HG03521 (cell line): ENCODE measurements around the gene CCDC90B.
A peak's percentile ranks its signal among the peaks of the same experiment; 100 is the strongest.

Source experiments
- ATAC-seq: cut with Tn5 transposase; IDR thresholded peaks from one replicate; pipeline ENCODE4 v1.9.1; 2021; ENCODE audit warnings: mild to moderate bottlenecking, moderate library complexity; ENCODE audit not compliant: unreplicated experiment

Gene CCDC90B

DNA sequence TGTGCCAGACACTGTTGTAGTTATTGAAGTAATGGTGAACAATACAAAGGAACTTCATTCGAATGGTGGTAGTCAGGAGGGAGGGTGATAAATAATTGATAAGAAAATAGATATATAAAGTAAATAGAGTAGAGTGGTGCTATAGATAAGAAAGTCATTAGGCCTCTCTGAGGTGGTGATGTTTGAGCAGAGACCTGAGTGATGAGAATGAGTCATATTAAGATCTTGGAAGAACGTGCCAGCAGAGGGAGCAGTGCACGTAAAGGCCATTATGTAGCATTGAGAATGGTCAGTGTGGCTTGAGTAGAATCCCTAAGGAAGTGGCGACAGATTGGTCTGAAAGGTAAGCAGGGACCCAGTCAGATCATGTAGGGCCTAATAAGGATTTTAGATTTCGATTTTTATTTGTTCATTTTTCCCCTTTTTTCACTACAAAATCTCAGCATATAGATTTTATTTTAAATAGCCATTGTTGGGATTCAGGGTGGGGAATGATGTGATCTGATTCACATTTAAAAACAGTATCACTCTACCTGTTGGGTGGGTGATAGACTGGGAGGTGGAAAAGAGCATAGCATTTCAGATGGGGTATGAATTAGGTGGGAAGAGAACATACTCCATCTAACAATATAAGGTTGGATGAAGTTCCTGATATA lies 44.7 kb downstream of the CCDC90B start:
- ATAC-seq = peak; percentile 76

DNA sequence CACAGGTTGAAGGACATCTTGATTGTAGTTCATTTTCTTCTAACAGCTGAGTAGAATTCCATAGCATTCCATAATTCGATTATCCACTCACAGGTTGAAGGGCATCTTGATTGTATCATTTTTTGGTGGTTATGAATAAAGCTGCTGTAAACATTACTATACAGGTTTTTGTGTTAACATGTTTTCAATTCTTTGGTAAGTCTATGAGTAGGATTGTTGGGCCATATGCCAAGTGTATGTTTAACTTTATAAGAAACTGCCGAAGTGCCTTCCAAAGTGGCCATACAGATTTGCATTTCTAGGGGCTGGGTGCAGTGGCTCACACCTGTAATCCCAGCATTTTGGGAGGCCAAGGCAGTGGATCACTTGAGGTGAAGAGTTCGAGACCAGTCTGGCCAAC lies 48.1 kb downstream of the CCDC90B start:
- no peak for ATAC-seq

DNA sequence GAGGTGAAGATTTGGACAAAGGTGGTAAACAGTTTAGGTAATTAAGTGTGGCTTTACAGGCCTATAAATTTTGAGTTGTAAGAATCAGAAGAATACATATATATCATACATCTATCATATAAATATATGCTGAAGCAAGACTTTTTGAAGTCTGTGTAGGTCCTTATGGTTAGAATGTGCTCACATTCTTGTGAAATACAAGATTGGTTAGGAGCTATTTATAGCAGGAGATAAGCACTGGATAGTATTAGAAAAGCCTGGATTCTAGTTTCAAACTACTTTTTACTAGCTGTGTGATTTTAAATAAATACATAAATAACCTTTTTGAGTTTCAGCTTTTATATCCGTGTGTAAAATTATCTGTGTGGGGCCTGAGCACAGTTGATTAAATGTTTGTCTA lies 50.3 kb downstream of the CCDC90B start:
- no peak for ATAC-seq

DNA sequence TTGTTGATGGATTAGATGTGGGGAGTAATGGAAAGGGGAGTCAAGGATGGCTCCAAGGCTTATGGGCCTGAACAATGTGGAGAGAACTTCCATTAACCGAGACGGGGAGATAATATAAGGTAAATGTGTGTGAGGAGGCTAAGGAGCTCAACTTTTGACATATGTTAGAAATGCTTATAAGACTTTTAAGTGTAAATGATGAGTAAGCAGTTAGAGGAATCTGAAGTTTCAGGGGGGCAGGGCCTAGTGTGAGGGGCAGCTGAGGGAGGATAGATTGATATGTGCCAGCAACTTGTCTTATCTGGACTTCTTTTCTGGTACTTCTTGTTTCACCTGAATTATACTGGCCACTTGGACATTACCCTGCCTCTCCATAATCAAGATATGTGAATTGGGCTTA lies 62.7 kb downstream of the CCDC90B start:
- no peak for ATAC-seq

DNA sequence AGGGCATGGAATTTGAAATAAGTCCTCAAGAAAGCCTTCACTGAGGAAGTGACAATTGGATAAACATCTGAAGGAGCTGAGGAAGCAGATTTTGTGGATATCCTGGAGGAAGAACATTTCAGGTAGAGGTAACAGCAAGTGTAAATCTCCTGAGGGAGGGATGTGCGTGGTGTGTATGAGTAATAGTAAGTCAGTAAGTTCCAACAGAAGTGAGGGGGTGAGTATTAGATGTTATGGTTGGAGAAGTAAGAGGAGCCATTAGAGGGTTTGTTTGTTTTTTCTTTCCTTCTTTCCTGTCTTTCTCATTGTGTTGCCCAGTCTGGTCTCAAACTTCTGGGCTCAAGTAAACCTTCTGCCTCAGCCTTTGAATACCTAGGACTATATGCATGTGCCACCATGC lies 63.7 kb downstream of the CCDC90B start:
- no peak for ATAC-seq

DNA sequence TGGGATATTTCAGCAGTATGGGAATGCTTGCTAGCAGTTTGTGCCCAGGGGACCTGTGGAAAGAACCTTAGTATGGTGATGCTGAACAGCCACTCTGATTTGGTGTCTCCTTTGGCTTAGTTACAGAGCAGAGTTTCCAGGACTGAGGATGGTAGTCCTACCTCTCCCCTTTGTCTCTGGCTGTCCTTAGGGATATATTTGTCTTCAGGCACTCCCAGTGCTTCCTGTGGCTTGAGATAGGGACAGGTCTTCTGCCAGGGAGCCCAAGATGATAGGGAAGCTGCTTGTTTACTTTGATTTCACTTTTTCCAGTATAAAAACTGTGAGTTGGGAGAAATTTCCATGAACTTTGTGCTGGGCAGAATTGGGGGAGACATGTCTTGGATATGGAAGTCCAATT lies 64.5 kb downstream of the CCDC90B start:
- ATAC-seq = no peak

DNA sequence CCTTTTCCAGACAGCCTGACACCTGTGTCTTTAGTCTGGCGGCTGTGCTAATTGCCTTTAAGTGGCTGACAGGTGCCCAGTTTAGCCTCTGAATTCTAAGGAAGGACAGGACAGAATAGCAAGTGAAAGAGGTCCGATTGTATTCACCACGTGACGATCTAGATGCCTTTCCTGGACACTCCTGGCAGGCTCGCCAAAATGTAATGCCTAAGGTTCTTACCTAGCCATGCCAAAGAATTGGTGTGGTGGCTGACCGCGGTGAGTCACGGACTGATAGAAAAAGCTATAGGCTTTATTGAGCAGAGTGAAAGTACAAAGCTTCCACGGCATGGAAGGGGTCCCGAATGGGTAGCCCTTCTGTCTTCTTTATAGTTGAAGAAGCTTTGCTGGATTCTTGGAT lies 65.9 kb downstream of the CCDC90B start:
- no peak for ATAC-seq

DNA sequence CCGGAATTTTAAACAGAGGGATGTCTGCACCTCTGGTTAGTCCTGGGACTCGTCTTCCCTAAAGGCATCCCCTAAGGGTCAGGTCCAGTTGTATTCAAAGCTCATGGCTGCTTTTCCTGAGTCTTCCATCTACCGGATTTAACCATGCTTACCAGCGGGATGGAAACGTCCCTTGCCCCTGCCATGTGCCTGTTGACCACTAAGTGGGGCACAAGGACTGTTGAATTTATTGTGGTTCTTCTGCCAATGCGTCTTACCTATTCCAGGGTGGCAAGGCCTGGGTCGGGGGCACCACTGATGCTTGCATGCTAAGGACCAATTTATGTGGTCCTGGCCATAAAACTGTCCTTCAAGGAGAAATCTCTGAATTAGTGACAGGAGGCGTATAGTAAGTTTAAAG lies 67.1 kb downstream of the CCDC90B start:
- ATAC-seq = no peak
